Vagina (tissue), 2 donors: ENCODE measurements around the gene C12orf42.

Experiments
- POLR2A ChIP-seq, 2 donors: fragments of 450-650 bp; IDR thresholded peaks; one replicate each; pipeline ENCODE4 v1.6.1; 2017; ENCODE audit warnings: antibody characterized with exemption in 2 of 2, mild to moderate bottlenecking in 2 of 2, moderate library complexity in 2 of 2
- TF ChIP-seq, protein P1 (sequence below), 3 experiments: fragments of 450-650 bp in 2 of 3; fragments of 200-600 bp in 1 of 3; sonication (generic) in 1 of 3; IDR thresholded peaks; one replicate each; pipeline ENCODE4 v1.5.1; 2017 to 2019; ENCODE audit warnings: antibody characterized with exemption in 3 of 3, mild to moderate bottlenecking in 2 of 3, moderate library complexity in 2 of 3

GRCh38 chr12:103278329-103278728 lies 217.4 kb downstream of the C12orf42 start:
- TF ChIP-seq POLR2A (IDR thresholded peaks at IDR 0.05): no peak
- TF ChIP-seq, protein P1, sequence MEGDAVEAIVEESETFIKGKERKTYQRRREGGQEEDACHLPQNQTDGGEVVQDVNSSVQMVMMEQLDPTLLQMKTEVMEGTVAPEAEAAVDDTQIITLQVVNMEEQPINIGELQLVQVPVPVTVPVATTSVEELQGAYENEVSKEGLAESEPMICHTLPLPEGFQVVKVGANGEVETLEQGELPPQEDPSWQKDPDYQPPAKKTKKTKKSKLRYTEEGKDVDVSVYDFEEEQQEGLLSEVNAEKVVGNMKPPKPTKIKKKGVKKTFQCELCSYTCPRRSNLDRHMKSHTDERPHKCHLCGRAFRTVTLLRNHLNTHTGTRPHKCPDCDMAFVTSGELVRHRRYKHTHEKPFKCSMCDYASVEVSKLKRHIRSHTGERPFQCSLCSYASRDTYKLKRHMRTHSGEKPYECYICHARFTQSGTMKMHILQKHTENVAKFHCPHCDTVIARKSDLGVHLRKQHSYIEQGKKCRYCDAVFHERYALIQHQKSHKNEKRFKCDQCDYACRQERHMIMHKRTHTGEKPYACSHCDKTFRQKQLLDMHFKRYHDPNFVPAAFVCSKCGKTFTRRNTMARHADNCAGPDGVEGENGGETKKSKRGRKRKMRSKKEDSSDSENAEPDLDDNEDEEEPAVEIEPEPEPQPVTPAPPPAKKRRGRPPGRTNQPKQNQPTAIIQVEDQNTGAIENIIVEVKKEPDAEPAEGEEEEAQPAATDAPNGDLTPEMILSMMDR (IDR thresholded peaks at IDR 0.05): no peak
